HG03108 (cell line): ENCODE measurements around the gene NTPCR.

Source experiments
- ATAC-seq: cut with Tn5 transposase; IDR thresholded peaks from one replicate; pipeline ENCODE4 v1.9.1; 2021; ENCODE audit warnings: moderate library complexity; ENCODE audit not compliant: unreplicated experiment

NTPCR gene

DNA sequence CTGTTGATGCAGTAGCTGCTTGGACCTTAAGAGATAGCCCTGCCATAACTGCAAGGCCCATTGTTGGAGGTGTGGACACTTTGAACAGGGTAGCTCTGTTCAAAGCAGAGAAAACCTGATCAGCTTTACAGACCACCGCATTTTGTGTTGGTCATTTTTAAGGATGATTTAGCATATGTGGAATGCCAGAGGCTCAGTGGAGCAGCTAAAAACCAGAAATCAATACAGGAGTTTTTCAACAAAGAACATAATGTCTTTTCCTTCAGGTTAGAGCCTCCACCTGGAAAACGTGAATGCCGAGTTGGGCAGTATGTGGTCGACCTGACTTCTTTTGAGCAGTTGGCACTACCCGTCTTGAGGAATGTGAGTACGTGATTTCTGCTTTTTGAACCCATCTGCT, 5.7 kb downstream of the NTPCR start:
- no peak for ATAC-seq

DNA sequence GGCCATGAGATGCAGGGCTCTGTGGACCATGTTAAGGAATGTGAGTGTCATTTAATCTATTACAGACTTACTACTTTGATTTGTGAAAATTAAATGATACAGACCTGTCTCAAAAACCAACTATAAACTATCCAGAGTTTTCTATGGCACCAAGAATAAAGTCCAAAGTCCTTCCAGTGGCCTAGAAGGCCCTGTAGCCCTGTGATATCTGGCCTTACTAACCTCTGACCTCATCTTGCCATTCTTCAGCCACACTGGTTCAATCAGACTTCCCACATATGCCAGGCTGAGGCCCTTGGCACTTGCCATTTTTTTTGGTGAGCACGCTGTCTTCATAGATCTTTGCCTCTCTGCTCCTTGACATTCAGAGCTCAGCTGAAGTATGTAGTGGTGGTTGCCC, 7.7 kb downstream of the NTPCR start:
- no peak for ATAC-seq

DNA sequence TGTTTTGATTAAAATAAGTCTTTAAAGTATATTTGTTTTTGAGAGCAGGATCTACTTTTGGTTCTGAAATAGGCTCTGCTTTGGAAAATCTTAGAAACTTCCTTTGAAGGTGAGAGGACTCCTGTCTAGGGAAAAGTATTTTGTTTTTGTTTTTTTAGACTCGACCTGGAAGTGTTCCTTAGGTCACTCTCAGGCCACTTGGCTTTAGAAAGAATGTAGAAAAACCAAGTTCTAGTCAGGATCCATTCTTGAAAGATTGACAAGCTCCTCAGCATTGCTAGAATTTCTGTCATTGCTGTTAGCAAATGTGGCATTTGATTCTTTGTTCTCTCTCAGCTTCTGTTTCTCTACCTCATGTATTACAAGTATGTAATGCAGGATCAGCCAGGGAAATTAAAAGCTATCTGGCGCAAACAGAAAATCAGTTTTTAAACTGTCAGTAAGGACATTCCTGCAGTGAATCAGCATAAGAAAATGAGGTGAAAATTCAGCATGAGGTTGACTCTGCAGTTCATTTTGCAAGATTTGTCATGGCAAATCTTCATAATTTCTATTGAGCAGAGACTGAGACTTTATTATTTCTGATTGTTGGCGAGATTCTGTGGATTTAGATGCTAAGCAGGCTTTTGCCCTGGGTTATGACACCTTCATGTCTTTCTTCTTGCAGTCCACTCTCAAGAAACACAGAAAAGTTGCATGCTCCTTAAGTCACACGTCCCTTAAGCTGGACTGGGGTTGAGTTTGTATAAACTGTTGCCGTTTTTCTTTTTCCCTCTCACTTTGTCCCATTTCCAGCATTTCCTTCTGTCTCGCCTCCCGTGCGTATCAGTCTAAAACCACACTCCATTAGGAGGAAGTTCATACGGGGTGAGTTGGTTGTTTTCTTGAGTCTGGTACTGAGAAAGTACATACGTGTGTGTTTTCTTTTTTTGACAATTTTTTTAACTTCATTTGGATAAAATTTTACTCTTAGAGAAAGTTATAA, 12.6 kb downstream of the NTPCR start:
- no peak for ATAC-seq

GRCh38 chr1:232964601-232965000, 14.2 kb downstream of the NTPCR start:
- no peak for ATAC-seq

- ATAC-seq, result no peak
Measured at GRCh38 chr1:232965124-232965911, 14.9 kb downstream of the NTPCR start.

DNA sequence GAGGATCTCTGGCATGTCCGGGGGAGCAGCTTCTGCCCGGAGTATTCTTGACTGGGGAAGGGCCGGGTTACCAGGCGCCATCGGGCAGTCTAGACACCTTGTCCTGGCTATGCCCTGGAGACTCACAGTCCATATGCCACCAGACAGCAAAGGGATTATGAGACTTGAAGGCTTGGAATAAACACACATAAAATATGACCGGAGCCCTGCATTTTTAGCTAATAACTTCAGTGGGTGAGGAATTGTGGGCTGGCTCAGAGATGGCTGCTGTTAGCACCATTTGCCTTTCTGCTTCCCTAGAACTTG, 15.5 kb downstream of the NTPCR start:
- ATAC-seq, result no peak

DNA sequence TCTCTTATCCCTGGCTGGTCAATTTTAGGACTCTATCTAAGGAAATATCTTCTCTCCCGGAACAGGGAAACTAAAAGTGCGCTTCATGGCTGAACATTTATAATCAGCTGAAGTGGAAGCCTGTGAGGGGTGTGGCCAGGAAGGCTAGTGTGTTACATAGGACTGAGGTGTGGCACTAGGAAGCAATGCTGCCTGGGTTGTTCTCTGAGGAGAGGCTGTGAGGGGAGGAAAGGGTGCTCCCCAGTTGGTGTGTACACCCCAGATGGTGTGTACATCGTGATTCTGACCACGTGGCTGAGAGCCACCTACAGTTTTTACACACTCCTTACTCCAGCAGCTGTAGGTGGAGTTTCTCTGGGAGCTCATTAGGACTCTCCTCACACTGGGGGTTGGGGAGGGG, 16.3 kb downstream of the NTPCR start:
- ATAC-seq, result no peak

DNA sequence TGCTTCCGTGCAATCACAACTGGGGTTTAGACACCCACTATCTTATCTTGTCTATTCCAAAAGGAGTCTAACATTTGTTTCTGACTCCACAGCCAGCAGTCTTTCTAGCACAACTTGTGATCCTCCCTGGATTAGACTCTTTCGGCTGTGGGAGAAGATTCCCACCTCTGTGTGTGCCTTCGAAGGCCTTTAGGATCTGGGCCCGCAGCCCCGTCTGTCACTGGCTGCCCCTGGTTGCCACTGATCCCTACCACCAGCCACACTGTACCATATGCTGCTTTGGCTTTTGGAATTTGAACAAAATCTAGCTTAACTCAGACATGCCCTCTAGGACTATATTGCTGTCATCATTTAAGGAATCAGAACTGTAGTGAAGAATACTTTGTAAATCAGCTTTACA, 18.0 kb downstream of the NTPCR start:
- no peak for ATAC-seq

- ATAC-seq, result no peak
Measured at GRCh38 chr1:232968965-232969364, 18.6 kb downstream of the NTPCR start.

DNA sequence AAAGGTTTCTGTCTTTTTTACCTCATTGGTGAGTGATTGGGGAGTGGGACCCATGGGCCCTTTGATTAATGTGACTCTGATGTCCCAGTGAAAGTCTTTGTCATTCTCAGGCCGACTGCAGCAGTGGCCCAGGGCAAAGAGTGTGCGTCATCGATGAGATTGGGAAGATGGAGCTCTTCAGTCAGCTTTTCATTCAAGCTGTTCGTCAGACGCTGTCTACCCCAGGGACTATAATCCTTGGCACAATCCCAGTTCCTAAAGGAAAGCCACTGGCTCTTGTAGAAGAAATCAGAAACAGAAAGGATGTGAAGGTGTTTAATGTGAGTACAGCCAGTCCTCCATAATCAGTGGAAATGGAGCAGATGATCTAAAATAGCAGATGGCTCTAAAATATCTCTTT, 19.4 kb downstream of the NTPCR start:
- ATAC-seq, result no peak

DNA sequence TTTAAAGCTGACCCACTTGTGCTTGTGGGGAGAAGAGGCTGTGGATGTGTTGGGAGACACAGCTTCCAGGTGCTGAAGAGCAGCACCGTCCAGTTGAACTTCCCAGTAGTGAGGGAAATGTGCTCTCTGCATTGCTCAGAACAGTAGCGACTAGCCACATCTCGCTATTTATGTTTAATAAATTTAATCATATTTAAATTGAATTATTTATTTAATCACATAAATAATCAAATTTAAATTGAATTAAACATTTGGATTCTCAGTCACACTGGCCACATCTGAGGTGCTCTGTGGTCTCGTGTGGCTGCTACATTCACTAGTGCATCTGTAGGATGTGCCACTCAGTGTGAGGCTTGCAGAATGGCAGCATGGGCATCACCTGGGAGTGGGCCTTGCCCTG, 20.1 kb downstream of the NTPCR start:
- ATAC-seq, result no peak

DNA sequence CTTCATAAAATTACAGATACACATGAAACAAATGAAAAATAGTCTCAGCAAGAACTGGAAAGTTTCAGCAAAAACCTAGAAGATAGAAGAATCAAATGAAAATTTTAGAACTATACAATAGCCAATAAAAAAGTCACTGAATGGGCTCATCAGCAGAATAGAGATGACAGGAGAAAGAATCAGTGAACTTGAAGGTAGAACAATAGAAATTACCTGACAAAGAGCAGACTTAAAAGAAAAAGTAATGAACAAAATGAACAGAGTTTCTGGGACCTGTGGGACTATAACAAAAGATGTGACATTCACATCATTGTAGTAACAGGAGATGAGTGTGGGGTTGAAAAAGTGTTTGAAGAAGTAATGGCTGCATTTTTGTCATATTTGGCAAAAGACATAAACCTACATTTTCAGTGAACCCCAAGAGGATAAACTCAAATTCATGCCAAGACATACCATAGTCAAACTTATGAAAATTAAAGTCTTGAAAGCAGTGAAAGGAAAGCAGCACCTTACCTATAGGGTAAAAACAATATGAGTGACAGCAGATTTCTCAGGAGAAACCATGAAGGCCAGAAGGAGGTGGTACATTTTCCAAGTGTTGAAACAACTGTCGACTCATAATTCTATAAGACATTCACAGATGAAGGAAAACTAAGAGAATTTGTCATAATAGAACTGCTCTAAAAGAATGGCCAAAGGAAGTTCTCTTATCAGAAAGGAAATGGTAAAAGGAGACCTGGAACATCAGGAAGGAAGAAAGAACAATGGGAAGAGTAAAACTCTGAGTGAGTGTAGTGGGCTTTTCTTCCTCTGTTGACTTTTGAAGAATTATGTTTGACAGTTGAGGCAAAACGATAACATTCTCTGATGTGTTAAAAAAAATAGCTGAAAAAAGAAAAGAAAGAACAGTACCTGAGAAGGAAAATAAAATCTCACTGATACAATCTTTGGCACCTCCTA, 23.5 kb downstream of the NTPCR start:
- ATAC-seq, result no peak

DNA sequence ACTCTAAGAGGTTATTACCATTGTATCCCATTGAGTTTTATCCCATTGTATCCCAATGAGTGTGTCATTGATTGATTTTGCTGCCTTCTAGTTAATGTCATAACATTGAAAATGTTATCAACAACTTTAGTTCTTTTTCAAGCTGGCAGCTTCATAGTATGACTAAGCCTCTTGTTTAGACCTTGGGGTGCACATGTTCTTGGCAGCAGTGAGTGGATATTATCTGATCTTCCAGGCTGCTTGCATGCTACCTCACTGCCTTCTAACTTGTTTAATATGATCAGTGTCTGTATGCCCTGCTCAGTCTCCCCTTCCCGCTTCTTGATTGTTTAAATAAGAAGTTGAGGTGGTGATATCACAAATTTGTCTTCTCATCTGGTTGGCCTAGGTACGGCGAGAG, 24.6 kb downstream of the NTPCR start:
- no peak for ATAC-seq

- ATAC-seq, result no peak
Measured at GRCh38 chr1:232978091-232978634, 27.8 kb downstream of the NTPCR start.

GRCh38 chr1:232978815-232979214, 28.4 kb downstream of the NTPCR start:
- ATAC-seq, result no peak

DNA sequence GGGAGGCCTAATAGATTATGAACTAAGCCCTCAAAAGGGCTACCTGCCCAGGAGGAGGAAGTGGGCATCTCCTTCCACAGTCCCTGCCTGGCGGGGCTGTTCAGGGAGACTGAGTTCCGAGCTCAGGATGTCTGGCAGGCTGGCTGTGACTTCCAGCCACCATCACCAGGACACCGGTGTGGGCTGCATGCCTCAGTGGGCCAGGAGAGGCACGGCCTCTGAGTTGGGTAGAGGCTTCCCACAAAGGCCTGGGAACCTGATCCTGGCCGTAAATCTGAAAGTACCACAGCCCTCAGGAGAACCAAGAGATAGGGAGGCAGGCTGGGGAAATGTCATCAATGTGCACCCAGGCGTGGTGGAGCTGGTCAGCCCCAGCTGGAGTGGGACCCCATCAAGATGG, 29.1 kb downstream of the NTPCR start:
- ATAC-seq, result no peak

- ATAC-seq, result no peak
Measured at GRCh38 chr1:232980355-232980978, 30.1 kb downstream of the NTPCR start.

DNA sequence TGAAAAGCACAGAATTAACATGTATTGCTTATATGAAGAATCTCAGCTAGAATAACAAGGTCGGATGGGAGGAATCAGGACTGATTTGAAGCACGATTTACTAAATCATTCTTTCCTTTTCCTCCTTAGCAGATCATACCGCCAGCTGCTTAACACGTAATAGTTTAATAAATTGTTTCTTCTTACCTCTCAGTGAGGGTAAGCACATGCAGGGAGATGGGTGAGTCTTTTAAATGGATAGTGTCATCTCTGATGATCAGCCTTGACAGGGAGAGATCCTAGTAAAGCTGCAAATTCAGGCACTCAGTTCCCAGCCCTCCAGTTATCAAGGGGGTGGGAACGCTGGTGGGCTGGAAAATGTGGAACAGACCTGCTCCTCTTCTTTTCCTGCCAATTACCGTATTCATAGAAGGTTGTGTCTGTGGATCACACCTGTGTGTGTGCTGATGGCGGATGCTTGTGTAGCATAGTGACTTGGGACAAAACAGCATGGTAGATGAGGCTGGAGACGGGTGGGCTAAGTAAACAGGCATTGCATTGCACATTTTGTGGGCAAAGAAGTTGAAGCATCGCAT, 30.7 kb downstream of the NTPCR start:
- no peak for ATAC-seq

DNA sequence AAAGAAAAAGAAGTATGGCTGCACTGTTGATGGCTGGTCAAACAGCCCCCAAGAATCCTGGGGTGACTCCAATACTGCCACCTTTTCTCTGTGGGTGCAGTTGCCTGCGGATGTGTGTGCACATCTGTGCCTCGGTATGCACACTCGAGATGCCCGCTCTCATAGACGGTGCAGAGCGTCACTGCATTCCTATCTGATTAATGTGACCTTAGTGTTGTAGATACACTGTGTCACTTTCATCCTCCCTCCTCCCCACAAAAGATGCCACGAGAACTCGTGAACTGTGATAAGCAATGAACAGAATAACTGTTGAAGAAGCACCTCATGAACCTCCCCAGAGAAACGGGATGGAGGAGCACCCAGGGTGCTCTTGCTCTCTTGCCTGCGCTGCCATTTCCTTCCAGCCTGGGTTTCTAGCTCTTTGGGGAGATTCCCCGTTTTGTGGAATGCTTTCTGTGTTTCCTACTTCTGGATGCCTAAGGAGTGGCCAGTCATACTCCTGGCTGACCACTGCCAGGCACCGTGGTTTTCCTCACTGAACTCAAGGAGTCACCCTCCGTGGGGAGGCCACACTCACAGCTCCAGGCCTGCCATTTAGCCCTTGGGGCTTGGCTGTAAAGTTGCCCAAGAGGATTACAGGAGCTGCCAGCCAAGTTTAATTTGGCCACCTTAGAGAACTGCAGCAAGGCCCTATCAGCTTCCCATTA, 32.0 kb downstream of the NTPCR start:
- ATAC-seq, result no peak
